ENCODE results near the gene ADAM22.

GRCh38 chr7:88208521-88208920, 274.5 kb downstream of the ADAM22 start:
- TF ChIP-seq, protein P1, sequence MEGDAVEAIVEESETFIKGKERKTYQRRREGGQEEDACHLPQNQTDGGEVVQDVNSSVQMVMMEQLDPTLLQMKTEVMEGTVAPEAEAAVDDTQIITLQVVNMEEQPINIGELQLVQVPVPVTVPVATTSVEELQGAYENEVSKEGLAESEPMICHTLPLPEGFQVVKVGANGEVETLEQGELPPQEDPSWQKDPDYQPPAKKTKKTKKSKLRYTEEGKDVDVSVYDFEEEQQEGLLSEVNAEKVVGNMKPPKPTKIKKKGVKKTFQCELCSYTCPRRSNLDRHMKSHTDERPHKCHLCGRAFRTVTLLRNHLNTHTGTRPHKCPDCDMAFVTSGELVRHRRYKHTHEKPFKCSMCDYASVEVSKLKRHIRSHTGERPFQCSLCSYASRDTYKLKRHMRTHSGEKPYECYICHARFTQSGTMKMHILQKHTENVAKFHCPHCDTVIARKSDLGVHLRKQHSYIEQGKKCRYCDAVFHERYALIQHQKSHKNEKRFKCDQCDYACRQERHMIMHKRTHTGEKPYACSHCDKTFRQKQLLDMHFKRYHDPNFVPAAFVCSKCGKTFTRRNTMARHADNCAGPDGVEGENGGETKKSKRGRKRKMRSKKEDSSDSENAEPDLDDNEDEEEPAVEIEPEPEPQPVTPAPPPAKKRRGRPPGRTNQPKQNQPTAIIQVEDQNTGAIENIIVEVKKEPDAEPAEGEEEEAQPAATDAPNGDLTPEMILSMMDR (IDR thresholded peaks at IDR 0.05 in 2 of 3, conservative IDR thresholded peaks at IDR 0.05 in 1 of 3; ENCODE audit: borderline replicate concordance in 1 of 3, insufficient read depth in 1 of 3, low read depth in 2 of 3, low read length in 2 of 3): no peak
- TF ChIP-seq MAX (IDR thresholded peaks at IDR 0.05) (no peak), EZH2 (IDR thresholded peaks at IDR 0.05) (no peak), POLR2AphosphoS5 (IDR thresholded peaks at IDR 0.05; ENCODE audit: low read depth, low read length) (no peak), SIN3A (IDR thresholded peaks at IDR 0.05; ENCODE audit: low read depth) (no peak), POLR2A (IDR thresholded peaks at IDR 0.05; ENCODE audit: borderline replicate concordance, extremely low read depth, insufficient read depth, insufficient read length) (no peak), CEBPB (IDR thresholded peaks at IDR 0.05; ENCODE audit: low read depth) (no peak), JUND (IDR thresholded peaks at IDR 0.05) (no peak), YY1 (IDR thresholded peaks at IDR 0.05; ENCODE audit: extremely low read depth, insufficient replicate concordance, low read depth, low read length) (no peak), SRF (IDR thresholded peaks at IDR 0.05; ENCODE audit: low read depth) (no peak), SP1 (IDR thresholded peaks at IDR 0.05; ENCODE audit: low read depth) (no peak), ZNF274 (IDR thresholded peaks at IDR 0.05; ENCODE audit: low read depth, low read length) (no peak)
- TF ChIP-seq, protein P2, sequence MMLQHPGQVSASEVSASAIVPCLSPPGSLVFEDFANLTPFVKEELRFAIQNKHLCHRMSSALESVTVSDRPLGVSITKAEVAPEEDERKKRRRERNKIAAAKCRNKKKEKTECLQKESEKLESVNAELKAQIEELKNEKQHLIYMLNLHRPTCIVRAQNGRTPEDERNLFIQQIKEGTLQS (IDR thresholded peaks at IDR 0.05): no peak
- TF ChIP-seq, protein P3, sequence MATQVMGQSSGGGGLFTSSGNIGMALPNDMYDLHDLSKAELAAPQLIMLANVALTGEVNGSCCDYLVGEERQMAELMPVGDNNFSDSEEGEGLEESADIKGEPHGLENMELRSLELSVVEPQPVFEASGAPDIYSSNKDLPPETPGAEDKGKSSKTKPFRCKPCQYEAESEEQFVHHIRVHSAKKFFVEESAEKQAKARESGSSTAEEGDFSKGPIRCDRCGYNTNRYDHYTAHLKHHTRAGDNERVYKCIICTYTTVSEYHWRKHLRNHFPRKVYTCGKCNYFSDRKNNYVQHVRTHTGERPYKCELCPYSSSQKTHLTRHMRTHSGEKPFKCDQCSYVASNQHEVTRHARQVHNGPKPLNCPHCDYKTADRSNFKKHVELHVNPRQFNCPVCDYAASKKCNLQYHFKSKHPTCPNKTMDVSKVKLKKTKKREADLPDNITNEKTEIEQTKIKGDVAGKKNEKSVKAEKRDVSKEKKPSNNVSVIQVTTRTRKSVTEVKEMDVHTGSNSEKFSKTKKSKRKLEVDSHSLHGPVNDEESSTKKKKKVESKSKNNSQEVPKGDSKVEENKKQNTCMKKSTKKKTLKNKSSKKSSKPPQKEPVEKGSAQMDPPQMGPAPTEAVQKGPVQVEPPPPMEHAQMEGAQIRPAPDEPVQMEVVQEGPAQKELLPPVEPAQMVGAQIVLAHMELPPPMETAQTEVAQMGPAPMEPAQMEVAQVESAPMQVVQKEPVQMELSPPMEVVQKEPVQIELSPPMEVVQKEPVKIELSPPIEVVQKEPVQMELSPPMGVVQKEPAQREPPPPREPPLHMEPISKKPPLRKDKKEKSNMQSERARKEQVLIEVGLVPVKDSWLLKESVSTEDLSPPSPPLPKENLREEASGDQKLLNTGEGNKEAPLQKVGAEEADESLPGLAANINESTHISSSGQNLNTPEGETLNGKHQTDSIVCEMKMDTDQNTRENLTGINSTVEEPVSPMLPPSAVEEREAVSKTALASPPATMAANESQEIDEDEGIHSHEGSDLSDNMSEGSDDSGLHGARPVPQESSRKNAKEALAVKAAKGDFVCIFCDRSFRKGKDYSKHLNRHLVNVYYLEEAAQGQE (IDR thresholded peaks at IDR 0.05; ENCODE audit: low read depth): no peak
